GM19239 (cell line): Measurements from ENCODE around the gene FAM163B.
"Not testable (repeated sequence)": the region's sequence is repeated elsewhere in the genome, so short reads cannot be mapped to it uniquely, and the experiment has no call there.

Source experiments
- DNase-seq: peaks from one replicate; pipeline ENCODE4 v3.0.0; 2011; ENCODE audit warnings: low spot score; ENCODE audit not compliant: insufficient read length
- FAIRE-seq: peaks from 2 replicates; lab custom pipeline; 2011; peaks lifted over from hg19 to GRCh38; lab: Jason Lieb, UNC

FAM163B gene

GRCh38 chr9:133640580-133641395 is 31.6 kb upstream of the FAM163B start:
- no peak for FAIRE-seq
- no peak for DNase-seq

- no peak for FAIRE-seq
- DNase-seq: no peak
Observed at GRCh38 chr9:133640160-133640559, 31.0 kb upstream of the FAM163B start.

DNA sequence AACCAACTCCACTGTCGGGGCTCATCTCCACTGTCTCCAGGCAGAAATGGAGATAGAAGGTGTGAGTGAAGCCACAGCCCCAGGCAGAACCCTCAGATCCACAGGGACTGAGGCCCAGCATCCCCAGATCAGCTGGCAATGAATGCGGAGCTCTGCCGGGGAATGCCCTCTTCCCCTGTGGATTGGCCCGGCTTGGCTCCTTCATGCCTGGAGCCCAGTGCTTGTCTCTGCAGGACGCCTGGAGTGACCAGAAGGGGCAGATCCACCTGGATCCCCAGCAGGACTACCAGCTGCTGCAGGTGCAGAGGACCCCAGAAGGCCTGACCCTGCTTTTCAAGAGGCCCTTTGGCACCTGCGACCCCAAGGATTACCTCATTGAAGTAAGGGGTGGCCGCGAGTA is 30.4 kb upstream of the FAM163B start:
- DNase-seq (no peak), FAIRE-seq (no peak)

DNA sequence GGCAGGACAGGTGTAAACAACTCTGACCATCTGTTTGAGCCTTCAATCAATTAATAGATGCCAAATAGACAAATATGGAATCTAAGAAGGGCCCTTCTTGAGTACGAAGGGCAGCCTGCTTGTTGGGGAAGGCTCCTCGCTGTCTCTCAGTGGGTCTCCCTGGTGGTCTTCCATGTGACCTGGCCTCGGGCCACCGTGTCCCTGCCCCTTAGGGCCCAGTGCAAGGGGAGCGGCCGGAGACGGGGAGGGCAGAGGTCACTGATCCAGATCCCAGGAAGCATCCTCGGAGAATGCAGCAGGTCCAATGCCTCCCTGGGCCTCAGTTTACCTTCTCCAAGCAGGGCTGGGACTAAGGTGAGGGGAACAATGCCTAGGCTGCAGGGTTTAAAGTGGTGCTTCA is 29.5 kb upstream of the FAM163B start:
- DNase-seq (no peak), FAIRE-seq (no peak)

DNA sequence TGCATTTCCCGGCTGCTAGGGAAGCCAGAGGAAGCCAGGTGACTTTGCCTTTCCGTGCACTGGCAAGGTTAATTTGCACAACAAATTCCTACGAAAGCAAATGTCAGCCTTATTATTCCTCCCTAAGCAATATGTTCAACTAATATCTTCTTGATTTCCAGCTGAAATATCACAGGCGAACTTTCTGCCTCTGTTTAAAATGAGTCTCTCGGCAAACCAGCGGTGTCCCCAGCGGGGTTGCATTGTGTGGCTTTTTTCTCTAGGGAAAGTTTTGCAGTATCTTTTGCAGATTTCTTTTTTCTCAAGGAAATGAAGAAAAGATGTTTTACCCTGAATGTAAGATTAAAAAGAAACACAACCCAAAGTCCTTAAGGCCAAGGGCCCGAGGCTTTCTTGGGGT is 28.9 kb upstream of the FAM163B start:
- FAIRE-seq: no peak
- no peak for DNase-seq

GRCh38 chr9:133637451-133638055 is 28.4 kb upstream of the FAM163B start:
- no peak for FAIRE-seq
- DNase-seq: no peak

DNA sequence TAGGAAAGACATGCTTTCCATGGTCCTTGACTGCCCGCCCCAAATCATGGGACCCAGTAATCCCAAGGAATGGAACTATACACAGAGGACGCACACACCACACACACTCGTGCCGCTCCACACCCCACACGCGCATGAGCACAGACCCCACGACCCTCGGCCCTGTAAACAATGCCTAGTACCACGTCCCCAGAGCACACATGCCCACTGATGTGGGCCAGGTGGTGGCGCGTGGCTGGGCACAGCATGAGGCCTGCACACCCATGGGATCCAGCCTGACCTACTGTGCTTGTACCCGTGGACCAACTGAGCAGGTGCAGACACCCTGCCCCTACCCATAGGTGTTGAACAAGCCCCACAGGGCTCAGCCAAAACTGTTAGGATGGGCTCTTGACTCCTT is 27.7 kb upstream of the FAM163B start:
- no peak for DNase-seq
- FAIRE-seq: no peak

DNA sequence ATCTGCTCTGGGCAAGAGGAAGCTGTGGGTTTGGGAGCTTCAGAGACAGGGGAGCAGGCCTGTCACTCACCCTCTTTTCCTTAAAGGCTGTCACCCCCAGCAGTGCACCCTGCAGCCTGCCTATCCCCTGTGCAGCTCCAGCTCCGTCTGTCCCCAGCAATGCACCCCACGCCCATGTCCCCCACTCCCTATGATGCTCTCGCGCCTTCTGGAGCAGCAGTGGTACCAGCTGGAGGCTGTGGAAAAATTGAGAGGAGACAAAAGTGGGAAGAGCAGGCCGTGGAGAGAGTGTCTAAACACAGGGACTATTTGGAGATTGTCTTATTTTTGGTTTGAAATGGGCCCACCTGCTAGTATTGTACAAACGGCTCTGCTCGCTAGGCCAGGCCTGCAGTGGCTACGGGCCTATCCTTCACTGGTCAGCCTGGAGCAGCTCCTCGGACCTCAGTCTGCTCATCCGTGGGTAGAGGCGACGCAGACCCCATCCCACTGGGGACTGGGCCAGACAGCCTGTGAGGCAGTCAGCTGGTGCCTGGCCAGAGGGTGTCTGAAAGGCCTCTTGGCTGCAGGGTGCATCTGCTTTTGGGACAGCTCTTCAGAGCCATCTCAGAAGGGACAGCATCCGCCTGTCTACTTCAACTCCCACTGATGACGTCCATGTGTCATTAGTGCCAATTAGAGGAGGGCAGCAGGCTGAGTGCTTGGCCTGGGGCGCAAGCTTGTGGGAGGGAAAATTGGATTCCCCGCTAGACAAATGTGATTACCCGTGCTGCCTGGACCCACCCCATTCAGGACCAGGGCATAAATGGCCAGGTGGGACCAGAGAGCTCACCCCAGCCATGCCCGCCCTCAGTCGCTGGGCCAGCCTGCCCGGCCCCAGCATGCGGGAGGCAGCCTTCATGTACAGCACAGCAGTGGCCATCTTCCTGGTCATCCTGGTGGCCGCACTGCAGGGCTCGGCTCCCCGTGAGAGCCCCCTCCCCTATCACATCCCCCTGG is 26.6 kb upstream of the FAM163B start, which contains the start of gene DBH:
Gene DBH, plus strand, starts transcription at position 831 of the 999 bp plus-strand sequence. Its CDS starts 9 bp downstream, at position 840.
- FAIRE-seq (no peak), DNase-seq (no peak)

GRCh38 chr9:133635098-133635497 is 25.9 kb upstream of the FAM163B start:
- FAIRE-seq: no peak
- DNase-seq: no peak

DNA sequence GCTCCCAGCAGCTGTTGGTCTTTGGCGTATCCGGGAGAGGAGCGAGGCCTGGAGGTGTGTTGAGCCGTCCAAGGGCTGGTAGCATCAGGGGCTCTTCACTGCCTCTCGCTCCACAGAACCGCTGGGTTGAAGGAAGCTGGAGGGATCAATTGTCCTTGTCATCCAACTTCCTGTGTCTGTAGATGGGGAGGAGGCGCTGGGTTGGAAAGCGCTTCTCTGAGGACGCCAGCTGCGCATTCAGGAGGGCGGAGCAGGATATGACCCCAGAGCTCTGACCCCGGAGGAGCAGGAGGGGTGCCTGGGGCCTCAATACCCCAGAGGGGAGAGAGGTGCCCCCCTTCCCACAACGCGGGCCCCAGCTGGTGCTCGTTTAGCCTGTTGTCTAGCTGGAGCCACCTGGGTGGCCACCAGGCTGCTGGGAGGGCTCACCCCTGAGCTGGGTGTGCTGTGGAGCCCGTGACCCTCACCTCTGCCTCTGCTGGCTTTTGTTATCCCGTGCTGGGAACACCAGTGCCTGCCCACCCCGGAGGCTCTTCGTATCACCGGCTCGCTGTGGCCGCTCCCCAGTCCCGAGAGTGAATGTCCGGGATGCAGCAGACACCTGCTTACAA is 25.0 kb upstream of the FAM163B start:
- no peak for DNase-seq
- FAIRE-seq: no peak

DNA sequence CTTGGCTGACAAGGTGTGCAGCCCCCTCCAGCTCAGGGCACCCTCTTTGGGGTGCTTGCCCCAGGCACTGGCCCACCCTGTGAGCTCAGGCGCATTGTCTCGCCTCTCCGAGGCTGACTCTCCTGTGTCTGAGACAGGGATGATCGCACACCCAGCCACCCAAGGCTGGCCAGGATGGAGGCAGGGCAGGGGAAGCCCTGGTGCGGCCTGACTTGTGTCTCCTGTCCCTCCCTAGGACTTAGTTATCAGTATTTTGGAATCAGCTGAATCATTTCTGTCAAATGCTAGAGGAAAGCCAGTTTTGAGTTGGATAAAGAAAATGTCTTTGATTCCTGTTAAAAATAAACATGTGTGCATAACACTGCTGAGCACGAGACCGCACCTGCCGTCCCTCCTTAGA is 24.5 kb upstream of the FAM163B start:
- no peak for FAIRE-seq
- DNase-seq: no peak

GRCh38 chr9:133632806-133633680 is 23.9 kb upstream of the FAM163B start:
- no peak for FAIRE-seq
- no peak for DNase-seq

GRCh38 chr9:133631111-133631510 is 21.9 kb upstream of the FAM163B start:
- FAIRE-seq: no peak

GRCh38 chr9:133629221-133630110 is 20.3 kb upstream of the FAM163B start:
- FAIRE-seq (no peak), DNase-seq (no peak)

More at GRCh38 chr9:133631111-133631510, 21.9 kb upstream of the FAM163B start:
- DNase-seq: no peak

DNA sequence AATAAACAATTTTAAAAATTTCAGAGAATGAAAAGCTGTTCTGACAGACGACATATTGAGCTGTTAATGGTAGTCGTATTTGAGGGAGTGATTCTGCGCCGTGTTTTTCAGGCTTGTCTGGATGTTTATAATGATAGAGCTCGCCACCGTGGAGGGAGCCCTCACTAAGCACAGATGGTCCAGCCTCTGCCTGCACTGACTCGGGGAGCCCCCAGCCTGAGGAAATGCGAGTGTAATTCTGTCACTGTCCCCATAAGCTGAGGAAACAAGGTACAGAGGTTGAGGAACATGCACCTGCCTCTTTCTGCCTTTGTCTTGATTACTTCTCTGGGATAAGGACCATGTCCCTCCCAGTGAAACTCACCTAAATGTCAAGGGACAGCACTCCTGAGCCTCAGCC is 19.6 kb upstream of the FAM163B start:
- DNase-seq: no peak
- FAIRE-seq: no peak

- DNase-seq: no peak
- FAIRE-seq: no peak
Observed at GRCh38 chr9:133627341-133627740, 18.2 kb upstream of the FAM163B start.

DNA sequence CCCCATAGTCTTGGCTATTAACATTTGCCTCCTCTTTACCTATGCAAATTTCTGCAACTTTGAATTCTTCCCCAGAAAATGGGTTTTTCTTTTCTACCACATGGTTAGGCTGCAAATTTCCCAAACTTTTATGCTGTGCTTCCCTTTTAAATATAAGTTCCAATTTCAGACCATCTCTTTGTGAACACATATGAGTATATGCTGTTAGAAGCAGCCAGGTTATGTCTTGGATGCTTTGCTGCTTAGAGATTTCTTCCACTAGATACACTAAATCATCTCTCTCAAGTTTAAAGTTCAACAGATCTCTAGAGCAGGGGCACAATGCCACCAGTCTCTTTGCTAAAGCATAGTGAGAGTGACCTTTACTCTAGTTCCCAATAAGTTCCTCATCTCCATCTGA is 16.8 kb upstream of the FAM163B start:
- not testable (repeated sequence) for FAIRE-seq, DNase-seq

DNA sequence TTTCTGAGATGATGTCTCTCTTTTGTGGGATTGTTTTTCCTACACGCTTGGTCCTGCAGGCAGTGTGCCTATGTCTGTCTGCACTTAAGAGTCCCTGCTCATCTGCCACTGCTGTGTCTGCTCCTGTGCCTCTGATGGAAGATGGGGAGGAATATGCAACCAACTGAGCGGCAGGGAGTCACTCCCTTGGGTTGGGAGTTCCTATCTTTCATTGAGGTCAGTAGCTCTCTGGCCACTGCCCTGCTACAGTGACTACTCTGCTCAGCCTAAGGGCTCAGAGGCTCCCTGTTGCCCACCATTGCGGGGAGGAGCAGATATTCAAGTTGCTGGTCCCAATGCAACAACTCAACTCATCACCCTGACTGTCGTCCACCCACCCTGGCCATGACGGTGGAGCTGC is 13.4 kb upstream of the FAM163B start:
- FAIRE-seq (no peak), DNase-seq (no peak)
